CMK (cell line): Measurements from ENCODE around the gene ATP6V0D1.

Experiments
- DNase-seq: peaks from one replicate; pipeline ENCODE4 v3.0.0-alpha.2; 2010; ENCODE audit warnings: low read depth

The ATP6V0D1 gene

DNA sequence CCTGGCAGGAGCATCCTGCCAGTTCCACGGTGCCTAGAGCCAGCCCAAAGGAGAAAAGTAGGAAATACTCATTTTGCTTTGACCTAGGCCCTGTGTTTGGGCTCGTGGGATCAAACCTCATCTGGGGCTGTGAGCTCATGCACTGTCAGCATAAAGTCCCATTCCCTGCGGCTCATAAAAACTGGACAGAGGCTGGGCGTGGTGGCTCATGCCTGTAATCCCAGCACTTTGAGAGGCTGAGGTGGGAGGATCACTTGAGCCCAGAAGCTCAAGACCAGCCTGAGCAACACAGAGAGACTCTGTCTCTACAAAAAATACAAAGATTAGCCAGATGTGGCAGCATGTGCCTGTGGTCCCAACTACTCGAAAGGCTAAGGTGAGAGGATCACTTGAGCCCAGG, 17.9 kb downstream of the ATP6V0D1 start:
- DNase-seq = no peak

DNA sequence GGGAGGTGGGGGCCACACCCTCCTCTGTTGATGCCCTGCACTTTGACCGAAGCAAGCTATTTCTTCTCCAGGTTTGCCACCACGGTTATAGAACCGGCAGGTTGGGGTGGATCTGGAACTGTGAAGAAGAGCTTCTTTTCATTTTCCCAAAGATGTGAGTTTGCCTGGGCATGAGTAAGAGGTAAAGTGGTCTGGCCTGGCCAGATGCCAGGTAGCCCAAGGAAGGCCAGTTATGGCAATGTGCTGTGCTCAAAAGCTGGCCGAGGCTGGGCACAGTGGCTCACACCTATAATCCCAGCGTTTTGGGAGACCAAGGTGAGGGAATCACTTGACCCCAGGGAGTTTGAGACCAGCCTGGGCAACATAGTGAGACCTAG, 18.7 kb downstream of the ATP6V0D1 start:
- DNase-seq = no peak

DNA sequence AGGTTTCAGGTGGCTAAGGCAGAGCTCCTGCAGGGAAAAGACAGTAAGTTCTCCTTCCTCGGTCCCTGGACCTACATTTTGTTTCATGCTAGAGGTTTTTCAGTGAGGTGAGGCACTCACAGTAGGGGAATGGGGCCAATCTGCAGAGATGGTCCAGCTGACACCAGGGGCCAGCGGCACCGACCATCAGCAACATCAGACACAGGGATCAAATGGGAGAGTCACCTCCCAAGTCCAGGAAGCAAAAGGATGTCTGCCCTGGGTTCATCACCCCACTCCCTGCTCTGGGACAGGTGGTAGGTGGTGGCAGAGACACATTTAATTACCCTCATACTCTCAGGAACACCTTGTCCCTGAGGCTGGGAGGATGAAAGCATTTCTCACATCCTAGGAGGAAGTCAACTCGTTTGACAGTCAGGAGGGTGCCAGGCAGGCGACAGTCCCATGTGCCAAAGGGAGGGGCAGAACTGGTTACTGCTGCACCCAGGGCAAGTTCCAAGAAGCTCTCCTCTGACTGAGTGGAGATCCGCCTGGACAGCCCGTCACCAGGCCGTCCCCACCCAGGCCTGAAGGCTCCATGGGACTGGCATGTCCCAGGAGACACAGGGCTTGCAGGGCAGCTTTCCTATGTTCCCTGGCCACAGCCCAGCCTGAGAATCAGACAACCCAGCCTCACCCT, 19.2 kb downstream of the ATP6V0D1 start:
- no peak for DNase-seq

DNA sequence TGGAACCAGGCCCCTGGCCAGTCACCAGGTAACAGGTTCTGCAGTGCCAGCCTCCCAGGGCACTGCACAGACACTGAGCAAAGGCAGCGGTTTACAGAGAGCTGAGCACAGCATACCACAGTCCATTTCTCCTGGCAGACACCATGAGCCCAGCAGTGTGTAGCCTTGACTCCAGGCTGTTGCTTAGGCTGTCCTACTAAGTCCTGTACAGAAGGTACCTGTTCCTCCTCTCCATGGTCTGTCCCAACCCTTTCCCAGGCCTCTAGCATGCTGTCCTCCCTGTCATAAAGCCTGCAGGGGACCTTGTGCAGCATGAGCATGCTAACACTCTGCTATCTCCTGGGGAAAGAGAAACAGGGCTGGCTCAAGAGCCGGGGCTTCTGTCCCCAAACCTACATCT, 20.0 kb downstream of the ATP6V0D1 start:
- no peak for DNase-seq

DNA sequence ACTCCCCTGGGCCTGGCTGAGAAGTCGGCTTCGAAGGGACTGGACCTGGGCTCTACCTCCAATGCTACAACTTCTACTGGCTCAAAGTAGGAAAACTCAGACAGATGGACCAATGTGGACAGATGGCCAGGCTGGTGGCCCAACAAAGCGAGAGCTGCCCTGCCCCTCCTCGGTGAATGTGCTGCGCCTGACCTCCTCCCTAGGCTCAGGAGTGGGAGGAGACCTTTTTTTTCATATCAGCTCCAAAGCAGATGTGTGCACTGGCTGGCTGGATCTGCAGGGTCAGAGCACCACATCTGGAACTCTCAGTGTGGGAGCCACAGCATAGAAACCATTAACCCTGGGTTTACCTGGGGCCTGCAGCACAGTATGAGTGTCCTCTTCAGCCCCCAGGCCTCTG, 20.8 kb downstream of the ATP6V0D1 start:
- no peak for DNase-seq

DNA sequence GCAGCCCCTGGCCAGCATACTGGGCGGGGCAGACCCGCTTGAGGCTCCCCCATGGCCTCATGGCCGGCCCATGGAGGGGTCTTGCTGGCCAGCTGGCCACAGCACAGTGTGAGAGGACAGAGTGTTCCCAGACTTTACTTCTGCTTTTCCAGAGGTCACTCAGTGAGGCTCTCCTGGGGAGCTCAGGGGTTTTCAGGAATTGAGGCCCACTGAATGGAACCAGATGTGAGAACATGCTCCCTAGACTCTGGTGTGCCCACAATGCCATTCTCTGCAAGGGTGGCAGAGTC, 21.2 kb downstream of the ATP6V0D1 start:
- DNase-seq = no peak

DNA sequence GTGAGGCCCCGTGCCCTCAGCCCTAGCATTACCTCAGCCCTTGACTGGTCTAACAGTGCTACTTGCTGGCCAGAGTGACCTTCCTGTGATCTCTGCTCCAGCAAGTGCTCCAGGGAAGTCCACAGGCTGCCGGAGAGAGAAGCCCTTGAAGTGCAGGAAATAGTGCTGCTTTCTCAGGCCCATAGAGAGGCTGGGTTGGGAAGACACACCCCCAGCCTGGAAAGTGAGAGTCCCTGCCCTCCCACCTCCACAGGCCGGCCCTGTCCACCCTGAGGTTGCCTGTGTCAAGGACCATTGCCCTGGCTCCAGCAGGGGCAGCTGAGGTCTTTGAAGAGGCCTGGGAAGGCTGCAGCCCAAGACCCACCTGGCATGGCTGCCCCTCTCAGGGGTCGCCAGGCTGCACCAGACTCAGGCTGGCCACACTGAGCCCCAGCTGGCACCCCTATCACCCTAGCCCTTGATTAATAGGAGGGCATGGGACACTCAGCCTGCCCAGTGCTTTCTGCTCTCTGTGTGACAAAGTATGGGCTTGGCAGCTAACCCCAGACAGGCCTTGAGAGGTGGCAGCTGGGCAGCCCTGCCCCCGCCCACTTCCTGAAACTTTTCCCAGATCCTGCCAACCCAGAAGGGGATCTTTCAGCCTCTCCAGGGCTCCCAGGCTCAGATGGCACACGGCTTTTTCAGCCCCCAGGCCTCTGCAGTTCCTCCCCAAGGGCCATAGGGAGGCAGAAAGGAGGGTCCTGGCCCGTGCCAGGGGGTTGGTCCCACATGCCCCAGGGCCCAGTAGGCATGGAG, 21.7 kb downstream of the ATP6V0D1 start:
- no peak for DNase-seq

DNA sequence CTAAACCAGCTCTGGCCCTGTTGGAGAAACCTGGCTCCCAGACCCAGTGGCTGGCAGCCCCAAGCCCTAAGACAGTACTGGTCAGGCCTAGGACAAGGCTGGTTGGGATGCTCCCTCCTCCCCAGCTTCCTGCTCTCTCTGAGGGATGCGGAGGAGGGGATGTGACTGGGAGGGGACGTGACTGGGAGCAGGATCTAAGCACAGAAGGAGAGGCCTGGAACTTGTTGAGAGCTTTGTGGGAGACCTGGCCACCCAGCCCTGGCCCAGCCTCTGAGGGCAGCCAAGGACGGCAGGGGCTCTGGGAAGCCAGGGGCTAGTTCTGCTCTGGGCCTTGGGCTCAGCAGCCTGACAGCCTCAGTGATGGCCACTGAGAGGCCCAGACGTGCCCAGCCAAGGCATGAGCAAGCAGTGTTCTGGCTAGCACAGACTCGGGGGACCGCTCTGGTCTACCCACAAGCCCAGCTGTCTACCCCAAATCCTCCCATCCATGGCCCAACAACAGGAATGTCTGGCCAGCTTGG, 22.8 kb downstream of the ATP6V0D1 start:
- no peak for DNase-seq

DNA sequence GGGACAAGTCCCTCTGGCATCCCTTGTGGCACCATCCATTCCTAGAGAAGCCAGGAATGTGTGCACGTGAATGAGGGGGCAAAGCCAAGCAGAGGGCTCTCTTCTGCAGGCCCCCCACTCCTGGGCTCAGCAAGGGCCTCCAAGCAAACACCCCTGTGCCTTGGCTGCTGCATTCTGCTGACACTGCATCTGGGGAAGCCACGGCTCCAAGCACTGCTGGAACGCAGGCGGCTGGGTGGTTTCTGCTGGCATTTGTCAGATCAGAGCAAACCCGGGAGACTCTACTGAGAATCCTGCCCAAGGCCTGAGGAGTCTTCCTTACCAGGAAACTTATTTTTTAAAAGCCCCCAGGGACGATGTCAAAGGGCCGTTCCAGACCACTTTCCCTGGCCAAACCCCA, 23.3 kb downstream of the ATP6V0D1 start:
- DNase-seq = no peak

DNA sequence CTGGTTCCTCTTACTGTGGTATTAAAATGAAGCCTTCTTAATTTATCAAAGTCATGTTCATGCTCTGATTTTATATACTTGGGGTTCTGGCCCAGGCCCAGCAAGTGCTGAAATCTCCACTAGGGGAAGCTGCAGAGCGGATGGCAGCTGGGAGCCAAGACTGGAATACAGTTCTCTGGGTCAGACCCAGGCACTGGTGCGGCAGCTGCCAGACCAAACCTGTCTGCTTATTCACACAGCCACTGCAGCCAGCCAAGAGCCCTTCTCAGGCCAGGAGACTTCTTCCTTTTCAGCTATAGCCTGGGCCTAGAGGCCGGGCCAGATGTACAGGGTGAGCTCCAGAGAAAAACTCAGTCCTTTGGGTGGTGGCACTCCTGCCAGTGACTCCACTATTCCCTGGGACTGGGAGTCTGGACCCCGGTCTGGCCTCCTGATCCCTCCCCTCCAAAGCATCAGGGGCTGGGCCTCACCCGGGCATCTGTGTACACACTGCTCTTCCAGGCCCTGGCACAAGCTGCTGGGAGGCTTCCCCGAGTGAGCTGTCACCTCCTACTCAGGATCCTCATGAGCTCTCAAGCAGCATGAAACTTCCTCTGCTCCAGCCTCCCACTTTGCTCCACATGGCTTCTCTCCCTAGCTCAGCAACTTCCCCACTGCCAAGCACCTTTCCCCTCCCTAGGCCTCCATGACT, 24.4 kb downstream of the ATP6V0D1 start:
- no peak for DNase-seq

DNA sequence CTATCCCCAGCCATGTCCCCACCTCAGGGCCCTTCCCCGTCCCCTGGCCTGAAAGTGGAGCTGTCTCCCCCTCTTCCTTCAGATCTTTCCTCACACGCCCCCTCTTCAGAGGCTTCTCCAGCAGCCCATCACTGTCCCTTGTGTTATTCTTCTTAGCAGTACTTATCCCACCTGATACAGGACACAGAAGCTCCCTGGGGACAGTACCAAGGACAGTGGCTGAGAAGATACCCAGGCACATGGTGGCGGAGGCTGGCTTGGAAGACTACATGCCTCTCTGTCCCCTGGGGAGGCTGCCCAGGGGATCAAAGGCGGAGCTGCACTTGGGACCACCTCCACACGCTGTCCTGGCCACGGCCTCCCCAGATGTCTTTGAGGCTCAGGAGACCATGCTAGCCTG, 26.1 kb downstream of the ATP6V0D1 start:
- DNase-seq = no peak

DNA sequence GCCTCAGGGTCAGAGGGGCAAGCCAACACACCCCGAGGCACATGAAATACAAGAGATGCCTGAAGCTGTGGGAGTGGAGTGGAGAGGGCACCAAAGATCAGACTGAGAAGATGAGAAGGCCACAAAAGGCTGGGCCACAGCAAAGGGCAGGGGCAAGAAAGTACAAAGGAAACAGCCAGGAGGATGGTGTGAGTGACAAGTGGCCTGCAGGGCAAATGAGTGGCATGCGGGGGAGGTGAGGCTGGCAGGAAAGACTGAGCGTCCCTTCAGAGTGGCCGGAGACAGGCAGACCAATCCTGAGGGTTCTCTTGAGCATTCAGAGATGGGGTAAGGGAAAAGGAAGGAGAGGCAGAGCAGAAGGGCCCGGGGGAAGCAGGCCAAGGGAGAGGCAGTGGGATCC, 26.9 kb downstream of the ATP6V0D1 start:
- no peak for DNase-seq

DNA sequence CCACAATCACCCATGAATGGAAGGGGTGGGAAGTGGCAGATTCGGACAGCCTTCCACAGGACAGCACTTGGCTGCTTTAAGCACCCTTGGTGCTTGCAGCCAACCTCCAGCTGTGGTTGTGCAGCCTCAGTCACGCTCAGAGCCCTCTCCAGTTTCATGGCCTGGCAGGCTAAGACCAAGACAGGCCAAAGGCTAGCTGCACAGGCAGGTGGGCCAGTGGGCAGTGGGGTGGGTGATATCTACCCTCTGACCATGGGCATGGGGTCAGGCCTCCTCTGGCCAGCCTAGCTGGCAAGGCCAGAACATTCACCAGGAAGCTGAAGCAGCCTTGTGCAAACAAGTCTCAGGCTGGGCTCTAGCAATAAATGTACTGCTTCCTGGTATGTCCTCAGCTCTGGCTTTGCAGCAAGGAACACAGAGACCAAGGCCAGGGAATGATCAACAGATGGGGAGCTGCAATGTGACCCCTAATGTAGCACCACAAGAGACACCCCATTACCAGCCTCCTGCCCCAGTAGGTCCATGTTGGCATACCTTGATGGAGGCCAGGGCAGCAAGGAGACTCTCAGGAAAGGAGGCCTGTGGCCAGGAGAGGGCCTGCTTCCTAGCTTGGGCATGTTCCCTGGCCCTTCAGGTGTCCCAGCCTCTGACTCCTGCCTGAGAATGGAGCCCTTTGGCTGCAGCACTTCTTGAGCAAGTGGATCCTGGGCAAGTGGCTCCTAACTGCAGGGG, 29.1 kb downstream of the ATP6V0D1 start:
- no peak for DNase-seq

DNA sequence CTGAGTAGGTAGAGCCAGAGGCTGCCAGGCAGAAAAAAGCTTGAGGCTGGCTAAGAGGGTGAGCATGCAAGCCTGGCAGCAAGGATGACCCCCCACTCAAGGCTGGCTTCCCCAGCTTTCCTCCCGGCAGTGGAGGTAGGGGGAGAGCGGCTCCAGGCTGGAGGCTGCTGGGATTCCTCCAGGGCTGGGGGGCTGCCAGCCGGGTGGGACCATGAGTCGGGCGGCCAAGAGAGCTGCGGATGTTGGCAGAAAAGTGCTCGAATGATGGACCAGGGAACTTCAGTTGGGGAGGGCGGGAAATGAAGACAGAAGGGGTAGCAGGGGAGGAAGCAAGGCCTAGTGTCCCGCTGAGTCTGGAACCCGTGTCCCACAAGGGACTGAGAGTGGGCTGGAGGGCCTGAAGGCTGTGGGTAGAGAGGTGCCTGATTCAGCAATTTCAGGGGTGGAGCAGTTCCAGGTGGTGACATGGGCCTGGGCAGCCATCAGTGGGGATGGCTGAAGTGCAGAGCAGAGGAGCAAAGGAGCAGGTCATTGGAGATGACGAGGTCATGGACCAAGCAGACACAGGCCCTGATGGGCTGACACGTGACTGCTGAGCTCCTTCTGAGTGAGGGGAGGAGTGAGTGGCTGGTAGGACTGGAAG, 29.8 kb downstream of the ATP6V0D1 start:
- no peak for DNase-seq

DNA sequence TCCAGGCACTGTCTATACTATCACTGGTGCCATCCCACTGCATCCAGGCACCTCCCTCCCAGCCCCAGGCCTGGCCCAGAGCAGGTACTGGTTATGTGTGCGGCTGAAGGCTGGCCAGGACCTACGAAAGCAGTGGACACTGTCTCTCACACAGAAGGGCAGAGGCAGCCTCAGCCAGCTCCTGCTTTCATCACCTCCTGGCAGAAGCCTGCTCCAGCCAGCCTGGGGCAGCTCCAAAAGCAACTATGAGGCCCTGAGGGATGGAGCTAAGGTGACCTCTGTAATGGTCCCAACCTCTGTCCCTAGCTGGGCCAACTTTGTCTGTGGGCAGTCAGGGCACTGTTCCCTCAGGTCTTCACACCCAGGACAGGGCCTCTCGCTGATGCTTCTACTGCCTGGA, 31.2 kb downstream of the ATP6V0D1 start:
- DNase-seq = no peak

DNA sequence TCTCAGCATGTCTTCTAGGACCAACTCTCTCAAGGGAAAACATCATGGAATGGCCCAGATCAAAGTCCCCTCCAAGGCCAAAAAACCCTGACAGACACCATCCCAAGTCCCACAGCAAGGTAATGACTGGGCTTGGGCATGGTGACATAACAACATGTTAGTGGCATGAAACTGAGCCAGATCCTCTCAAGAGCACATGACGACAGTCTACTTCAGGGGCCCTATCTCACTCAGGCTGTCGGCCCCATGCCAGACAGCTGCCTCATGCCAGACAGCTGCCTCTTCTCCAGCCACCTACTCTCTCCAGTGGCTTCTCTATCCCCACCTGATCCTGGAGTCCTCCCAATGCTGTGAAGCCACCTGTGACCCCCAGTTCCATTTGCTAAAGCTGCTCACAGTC, 31.6 kb downstream of the ATP6V0D1 start:
- DNase-seq = no peak

DNA sequence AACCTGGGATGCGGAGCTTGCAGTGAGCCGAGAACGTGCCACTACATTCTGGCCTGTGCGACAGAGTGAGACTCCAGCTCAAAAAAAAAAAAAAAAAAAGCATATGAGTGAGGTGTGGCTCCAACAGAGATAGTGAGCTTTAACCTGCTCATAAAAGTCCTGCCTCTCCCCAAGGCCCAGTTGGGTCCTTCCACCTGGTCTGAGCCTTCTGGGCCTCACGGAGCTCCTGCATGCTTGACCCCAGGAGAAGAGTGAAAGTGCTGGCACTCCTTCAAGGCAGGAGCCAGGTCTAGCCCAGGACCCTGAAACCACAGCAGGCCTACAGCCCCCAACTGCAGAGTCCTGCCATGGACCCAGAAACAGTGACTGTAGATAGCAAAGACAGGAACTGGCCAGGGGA, 32.4 kb downstream of the ATP6V0D1 start:
- no peak for DNase-seq

DNA sequence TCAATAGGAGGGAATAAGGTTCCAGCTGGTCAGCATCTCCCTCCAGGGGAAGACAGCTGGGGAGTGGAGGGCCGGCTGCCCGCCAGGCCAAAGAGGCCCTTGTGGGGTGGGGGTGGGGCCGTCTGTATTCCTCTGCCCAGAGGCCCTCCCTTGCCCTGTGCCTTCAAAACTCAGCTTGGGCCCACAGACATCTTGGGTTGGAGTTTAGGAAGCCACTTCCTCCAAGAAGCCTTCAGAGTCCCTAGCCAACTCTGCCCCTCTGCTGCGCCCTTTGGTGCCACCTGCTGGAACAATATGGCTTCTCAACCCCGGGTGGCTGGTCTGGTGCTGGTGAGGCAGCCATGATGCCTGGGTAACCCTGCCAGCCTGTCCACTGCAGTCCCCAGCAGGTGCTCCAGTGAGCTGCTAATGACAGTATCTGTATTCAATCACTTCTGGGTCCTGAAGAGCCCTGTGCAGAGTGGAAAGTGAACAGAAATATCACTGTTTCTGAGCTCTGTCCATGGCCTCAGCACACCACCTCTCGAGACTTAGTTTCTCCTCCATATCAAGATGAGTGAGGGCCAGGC, 33.4 kb downstream of the ATP6V0D1 start:
- peak; percentile 53 for DNase-seq

DNA sequence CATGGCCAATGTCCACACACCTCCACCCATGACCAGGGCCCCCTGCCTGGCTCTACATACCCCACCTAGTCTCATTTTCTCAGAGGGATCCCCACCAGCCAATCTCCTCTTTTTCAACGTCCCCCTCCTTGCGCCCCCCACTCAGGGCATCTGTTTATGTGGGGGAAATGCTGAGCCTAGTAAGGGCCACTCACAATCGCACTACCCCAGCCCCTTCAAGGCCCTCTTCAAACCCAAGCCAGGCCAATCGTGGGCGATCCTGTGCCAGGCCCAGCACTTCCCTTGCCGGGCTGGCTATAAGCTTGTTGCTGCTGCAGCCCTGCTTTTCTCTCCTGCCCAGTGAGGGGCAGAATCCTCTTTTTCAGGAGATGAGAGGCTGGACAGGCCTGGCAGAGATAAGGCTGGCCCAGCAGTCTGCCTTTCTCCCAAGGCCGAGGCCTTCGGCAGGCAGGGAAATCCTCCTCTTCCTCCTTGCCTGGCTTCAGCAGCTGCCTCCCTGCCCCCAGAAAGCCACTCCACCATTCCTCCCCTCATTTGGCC, 33.9 kb downstream of the ATP6V0D1 start:
- no peak for DNase-seq

DNA sequence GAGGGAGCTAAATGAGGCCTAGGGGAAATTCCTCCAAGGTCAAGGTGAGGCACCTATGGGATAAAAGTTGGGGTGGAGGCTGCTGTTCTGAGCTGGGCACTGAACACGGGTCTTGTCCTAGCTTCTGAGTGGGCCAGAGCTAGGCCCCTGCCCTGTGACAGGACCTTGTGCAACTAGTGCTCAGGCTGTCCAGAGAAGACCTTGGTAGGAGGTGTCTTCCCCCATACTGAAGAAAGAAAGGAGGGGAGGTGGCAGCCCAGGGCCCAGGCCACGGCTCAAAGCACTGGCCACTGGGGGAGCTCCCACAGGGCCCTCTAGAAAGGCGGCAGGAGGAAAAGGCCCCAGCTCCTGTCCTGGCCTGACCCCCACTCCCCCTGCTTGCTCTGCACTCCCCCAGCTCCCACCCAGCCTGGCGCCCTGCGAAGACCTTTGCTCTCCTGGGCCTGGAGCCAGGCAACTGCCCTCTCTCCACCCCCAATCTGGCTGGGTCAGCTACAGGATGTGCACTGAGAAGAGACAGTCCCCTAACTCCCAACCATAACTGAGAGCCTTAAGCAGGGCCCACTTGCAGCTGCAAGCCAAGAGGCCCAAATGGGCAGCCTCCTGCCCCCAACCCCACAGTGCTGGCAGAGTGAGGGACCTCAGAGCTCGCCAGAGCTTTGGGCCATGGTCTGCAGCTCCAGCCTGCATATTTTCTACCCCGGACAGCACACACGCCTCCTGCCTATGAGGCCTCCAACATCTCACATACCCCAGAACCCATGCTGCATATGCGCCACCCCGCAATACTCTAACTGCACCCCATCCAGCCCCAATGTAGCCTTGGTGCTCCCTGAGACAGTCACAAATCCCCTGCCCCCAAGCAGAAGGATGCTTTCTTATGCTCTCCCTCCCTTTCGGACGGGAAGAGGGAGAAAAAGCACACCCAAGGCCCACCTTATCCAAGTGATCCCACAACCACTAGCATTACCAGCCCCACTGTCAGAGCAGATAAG, 34.7 kb downstream of the ATP6V0D1 start:
- no peak for DNase-seq
